HG02981 (cell line): ENCODE measurements around the gene RASAL2.
A peak's percentile ranks its signal among the peaks of the same experiment; 100 is the strongest.
"Not testable (repeated sequence)": the region's sequence is repeated elsewhere in the genome, so short reads cannot be mapped to it uniquely, and the experiment has no call there.

Experiments used
- ATAC-seq: cut with Tn5 transposase; IDR thresholded peaks from one replicate; pipeline ENCODE4 v1.9.1; 2021; ENCODE audit warnings: mild to moderate bottlenecking, moderate library complexity; ENCODE audit not compliant: unreplicated experiment

RASAL2 gene

DNA sequence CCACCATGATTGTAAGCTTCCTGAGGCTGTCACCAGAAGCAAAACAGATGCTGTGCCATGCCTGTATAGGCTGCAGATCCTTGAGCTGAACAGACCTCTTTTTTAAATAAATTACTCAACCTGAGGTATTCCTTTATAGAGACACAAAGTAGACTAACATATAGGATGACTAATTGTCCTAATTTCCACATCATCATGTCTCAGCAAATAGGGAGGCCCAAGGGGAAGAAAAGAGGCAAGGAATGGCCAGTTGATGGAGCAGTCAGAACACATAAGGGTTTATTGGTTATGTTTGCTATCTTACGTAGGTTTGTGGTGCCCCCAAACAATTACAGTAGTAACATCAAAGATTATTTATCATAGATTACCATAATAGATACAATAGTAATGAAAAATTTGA lies 126.2 kb downstream of the RASAL2 start:
- ATAC-seq: no peak

DNA sequence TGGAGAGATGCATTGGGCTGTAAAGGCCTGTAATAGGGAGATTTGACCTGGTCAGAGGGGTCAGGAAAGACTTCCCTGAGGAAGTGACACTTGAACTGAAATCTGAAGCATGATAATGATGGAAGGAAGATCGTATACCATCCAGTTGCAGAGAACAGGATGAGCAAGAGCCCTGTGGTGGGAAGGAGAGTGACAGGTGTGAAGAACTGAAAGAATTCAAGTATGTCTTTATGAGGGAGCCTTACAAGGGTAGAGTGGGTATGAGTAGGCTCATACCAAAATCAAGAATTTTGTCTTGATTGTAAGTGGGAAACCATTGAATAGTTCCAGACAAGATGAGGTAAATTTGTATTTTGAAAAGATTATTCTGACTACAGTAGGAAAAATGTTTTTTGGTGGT lies 129.4 kb downstream of the RASAL2 start:
- no peak for ATAC-seq

DNA sequence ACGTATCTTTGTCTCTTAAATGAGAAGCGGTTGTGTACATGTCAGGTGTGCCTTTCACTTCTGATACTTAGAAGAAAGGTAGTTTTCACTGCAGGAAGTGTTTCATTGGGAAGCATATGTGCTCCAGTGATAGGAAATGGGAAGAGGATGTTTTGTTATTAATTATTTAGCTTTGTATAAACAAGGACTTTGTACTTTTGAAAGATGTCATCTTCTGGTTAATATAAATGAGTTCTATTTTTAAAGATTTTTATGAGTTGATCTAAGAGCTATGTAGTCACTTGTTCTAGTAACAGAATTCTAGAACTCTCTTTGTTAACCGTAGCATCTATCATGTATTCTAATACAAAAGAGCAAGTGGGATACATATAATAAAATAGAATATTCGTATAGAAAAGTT lies 130.5 kb downstream of the RASAL2 start:
- ATAC-seq: no peak

DNA sequence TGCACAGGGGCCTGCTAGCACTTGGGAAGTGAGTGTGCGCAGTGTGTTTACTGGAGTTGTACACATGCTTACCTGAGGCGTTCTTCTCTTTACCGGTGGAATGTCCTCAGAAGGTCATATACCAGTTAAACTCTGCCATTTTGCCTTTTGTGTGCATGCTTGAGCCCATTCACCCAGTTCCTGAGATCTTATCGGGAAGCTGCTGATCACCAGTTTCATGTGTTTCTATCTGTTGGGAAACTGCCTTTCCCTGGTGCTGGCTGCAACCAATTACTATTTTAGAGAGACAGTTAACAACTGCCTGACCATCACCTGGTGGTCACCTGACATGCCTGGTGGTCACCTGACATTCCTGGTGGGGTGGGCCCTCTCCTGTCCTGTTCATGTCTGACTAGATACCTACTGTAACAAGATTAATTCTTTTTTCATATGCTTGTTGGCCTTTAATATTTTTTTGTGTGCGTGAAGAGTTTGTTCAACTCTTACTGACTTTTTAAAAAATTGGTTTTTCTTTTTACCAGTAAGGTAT lies 137.0 kb downstream of the RASAL2 start:
- no peak for ATAC-seq

DNA sequence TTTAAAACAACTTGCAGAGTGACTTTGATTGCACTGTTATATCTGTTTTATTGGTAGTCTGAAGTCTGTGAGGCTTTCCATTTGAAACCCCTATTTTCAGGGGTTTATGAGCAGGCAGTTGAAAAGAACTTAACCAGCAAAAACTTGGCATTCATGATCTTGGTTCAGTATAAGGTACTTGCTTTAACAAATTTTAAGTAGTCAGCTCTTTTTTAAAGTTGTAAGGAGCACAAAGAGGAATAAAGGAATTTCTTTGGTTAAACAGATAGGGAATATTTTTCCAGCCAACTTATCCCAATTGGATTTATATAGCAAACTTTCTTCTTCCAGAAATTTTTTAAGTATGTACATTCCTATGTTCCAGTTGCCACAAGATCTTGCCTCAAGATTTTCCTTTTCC lies 138.2 kb downstream of the RASAL2 start:
- ATAC-seq: no peak

DNA sequence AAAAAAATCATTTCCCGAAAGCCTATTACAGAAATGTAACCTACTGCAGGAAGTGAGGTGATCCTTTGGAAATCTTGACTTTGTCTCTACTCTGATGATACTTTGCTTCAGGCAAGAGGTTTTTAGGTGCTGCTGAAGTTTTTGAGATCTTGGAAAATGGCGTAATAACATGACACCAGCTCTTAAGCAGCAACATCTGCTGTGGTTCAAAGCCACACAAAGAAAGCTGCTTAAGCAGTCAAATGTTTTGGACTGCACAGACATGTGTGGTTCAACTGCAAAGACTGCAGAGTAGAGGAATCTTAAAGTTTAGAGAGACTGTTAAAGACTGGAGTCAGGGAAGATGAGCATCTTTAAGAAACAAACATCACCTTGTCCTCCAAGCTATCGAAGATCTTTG lies 139.0 kb downstream of the RASAL2 start:
- ATAC-seq: no peak

DNA sequence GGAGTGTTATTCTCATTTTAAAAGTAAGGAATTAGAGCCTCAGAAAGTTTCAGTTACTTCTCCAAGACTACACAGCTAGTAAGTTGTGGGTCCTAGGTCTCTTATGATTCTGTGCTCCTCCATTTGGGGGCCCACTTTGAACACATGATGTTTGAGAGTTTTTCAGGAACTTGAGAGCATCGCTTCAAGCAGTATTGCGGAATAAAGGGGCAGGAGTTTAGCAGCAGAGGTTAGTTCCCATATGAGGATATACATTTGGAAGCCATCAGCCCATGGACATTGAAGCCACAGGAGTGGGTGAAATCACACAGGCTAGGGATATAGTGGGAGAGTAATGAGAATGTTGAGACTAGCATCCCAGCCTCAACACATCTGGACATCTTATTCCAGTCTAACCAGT lies 143.2 kb downstream of the RASAL2 start:
- no peak for ATAC-seq

DNA sequence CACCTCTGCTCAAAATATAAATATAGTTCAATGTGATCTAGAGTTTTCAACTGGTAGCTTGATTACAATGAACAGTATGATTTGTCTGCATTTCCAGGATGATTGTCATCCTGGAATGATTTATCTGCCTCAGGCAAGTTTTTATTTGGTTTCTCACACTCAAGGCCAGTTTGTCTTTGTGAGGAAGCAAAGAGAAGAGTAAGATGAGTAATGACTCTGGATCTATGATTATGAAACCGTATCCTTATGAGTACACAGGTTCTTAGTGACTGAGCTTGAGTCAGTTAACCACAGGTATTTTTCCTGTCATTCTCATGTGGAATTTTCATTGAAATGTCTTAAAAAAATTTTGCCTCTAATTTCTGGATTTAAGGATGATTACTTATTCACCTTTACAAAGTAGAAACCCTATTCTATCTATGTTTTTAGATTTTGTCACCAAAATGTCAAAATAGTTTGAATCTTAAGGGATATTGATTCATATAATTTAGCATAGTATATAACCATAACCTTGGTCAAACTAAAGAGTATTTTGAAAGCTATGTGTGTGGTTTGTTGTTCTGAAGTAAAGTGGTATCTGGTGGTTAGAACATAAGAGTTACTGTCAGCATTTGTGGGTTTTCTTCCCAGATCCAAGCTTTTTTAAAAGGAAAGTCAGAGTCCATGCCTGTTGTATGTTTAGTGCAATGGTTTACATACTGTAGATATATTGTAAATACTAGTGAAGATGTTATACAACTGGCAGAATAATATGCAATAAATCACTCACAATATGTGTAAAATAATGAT lies 145.0 kb downstream of the RASAL2 start:
- no peak for ATAC-seq

DNA sequence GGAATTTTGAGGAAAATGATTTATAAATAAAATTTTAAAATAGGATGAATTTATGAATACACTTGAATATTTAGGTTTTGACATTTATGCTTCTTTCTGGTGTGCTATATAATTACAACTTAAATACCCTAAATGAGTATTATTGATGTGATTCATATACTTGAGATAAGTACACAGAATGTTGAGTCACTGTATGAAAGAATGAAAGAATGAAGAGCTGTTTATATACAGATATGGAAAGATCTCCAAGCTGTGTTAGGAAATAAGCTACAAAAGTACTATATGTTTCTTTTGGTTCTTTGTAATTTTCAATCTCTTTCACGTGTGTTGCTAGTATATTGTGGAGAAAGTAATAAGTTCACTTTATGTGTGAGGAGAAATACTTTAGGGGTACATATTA lies 147.2 kb downstream of the RASAL2 start:
- ATAC-seq: no peak

DNA sequence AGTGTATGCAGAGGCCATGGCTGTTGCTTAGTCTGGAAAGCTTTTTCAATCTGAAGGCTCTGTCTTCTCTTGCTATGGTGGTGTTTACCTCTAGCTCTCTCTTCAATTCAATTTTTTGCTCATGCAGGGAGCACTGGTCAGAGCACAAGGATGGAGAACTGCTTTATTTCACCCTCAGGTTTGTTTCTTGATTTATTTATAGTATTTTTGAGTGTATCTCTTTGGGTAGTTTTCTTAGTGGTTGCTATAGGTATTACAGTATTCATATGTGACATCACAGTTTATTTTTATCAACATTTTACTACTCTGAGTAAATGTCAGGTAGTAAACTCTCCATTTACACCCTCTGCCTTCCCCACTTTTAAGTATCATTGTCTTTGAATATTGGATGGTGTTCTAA lies 147.9 kb downstream of the RASAL2 start:
- ATAC-seq: peak; percentile 48

DNA sequence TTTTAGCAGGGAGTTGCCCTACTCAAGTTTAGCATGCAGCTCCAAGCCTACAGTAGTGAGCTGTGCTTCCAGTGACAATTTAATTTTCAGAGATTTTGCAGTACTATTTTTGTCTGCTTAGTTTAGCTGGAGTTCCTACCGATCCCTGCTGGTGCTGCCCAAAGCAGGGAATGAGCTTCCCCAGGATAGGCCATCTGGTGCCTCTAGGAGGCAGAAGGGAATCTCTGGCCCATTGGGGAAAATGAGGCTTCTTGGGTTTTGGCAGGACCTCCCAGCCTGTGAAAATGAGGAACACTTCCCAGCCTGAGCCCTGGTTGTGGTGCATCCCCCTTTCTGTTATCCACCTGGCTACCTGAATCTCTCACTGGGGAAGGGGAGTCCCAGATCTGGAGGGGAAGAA lies 149.2 kb downstream of the RASAL2 start:
- no peak for ATAC-seq

DNA sequence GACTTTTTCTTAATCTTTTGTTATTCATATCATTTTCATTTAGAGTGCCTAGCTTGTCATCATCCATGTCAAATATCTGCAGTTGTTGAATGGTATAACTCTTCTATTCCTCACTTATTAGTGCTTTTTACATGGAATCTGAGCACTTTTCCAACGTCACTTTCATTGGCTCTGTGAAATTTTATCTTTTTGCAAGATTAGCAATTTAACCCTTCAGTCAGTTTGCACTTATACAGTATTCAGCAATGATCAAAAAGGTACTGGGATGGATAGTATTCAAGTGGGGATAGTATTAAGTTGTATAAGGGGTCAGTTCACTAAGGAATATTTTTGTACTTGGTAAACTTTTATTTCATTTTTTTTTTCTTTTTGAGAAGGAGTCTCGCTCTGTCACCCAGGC lies 150.0 kb downstream of the RASAL2 start:
- no peak for ATAC-seq

DNA sequence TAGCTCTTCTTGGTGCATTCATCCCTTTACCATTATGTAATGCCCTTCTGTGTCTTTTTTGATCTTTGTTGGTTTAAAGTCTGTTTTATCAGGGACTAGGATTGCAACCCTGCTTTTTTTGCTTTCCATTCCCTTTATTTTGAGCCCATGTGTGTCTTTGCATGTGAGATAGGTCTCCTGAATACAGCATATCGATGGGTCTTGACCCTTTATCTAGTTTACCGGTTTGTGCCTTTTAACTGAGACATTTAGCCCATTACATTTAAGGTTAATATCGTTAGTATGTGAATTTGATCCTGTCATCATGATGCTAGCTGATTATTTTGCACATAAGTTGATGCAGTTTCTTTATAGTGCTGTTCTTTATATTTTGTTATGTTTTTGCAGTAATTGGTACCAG lies 154.4 kb downstream of the RASAL2 start:
- ATAC-seq: not testable (repeated sequence)

DNA sequence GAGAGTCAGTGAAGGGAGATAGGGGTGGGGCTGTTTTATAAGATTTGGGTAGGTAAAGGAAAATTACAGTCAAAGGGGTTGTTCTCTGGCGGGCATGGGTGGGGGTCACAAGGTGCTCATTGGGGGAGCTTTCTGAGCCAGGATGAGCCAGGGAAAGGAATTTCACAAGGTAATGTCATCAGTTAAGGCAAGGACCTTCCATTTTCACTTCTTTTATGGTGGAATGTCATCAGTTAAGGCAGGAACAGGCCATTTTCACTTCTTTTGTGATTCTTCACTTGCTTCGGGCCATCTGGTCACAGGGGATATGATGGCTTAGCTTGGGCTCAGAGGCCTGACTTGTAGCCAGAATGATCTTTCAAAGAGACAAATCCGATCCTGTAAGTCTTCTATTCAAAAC lies 159.7 kb downstream of the RASAL2 start:
- ATAC-seq: not testable (repeated sequence)

DNA sequence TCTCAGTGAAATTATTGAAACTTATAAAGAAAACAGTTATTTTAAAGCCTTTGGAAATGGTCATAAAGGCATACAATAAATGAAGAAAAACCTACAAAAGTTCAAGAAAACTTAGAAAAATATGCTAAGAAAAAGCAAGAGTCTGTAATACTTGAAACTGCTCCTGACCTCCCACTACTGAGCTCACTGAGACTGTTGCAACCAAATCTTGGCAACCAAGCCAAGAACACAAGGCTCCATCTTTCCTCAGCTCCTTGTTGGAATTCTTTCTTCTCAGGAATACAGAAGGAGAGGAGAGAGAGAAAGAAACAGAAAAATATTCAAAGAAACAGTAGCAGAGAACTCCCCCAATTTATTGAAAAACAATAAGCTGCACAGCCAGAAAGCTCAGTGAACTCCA lies 160.5 kb downstream of the RASAL2 start:
- no peak for ATAC-seq

DNA sequence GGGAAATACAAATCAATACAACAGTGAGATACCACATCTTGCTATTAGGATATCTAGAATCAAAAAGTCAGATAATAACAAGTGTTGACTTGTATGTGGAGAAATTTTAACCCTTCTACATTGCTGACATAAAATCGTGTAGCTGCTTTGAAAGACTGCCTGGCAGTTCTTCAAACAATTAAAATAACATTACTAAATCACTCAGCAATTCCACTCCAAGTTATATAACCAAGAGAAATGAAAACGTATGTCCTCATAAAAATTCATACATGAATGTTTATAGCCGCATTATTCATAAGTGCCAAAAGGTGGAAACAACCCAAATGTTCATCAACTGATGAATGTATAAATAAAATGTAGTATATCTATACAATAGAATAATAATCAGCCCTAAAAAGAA lies 164.6 kb downstream of the RASAL2 start:
- no peak for ATAC-seq

DNA sequence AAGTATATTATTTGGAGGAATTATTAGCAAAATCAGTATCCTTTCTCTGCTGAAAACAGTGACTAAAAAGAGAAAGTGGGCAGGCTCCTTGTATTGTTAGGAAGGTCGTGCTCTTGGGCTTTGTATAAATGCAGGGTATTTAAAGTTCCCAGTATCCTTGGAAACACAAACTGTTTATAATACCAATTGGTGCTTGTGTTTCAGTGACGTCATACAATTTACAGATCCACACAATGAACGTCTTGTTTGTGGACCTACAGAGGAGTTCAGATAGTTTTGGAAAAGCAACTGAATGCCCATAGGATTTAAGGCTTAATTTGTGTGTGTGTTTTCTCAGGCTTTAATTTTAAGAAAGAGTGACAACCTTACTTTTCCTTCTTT lies 168.2 kb downstream of the RASAL2 start:
- ATAC-seq: no peak

DNA sequence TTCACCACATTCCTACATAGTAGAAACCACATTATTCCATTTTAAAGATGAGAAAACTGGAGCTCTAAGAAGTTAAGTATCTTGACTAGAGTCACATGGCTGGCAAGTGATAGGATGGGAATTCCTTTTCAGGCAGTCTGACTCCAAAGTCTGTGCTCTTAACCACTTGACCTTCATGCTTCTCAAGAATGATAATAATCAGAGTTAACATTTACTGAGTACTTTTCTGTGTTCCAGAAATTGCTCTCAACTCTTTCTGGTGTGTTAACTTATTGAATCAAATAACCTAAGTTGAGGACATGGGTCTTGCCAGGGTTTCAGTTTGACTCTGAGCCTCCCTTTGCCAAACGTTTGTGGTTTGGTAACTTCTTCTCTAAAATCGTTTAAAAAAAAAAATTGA lies 169.4 kb downstream of the RASAL2 start:
- no peak for ATAC-seq

DNA sequence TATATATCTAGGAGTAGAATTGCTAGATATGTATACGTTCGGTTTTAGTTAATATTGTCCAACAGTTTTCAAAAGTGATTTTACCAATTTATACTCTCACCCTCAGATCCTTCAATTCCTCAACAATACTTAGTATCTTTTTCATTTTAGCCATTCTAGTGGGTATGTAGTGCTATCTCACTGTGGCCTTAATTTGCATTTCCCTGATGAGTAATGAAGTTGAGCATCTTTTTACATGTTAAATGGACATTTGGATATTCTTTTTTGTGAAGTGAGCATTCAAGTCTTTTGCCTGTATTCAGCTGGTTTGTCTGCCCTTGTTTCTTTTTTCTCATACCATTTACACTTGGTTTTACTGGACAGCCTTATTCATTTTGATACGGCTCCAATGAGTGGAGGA lies 172.2 kb downstream of the RASAL2 start:
- no peak for ATAC-seq

DNA sequence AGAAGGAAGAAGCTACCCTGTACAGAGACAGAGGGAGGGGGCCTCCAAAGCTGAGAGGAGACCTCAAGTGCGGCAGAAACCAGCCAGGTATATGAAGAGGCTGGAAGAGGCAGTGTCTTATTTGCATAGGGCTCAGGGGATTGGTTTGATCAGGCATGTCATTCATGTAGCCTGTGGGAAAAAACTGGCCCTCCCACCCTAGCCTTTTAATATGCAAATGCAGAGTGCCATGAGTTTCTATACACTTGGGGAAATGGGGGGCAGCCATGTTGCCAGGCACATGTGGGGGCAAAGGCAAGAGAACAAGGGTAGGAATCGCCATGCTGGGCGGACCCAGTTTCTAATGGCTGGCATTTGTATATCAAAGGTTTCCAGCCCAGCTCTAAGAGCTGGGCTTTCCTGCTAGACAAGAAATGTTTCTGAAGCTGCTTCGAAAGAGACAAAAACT lies 172.7 kb downstream of the RASAL2 start:
- ATAC-seq: no peak

DNA sequence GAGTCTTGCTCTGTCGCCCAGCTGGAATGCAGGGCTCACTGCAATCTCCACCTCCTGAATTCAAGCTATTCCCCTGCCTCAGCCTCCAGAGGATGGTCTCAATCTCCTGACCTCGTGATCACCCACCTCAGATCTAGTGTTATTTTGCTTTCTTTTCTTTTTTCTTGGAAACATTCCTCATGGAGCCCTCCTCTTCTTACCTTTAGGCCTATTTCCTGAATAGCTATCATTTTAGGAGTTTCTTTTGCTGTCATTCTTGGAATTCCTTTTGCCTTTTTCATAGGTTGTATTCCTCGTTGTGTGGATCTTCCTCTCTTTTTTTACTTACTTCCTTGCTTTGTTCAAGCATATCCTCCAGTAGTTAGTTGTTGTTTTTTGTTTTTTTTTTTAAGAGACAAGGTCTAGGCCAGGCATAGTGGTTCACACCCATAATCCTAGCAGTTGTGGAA lies 173.8 kb downstream of the RASAL2 start:
- no peak for ATAC-seq

DNA sequence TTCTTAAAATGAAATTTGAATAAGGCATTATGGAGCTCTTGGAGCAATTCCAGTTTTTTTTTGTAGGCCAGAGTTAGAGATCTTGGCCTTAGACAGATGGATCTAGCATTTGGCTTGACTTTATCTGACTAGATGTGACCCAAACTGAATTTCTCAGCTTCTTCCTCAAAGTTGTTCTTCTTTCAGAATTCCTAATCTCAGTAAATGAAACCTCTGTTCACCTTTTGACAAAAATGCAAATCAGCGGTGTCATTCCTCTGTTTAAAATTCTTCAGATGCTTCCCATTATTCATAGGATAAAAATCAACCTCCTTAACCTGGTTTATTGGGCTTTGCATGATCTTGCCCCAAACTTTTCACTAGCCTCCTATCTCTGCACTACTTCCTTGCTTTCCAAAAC lies 177.6 kb downstream of the RASAL2 start:
- ATAC-seq: no peak
